Dorsolateral prefrontal cortex (tissue), 118 donors: ENCODE measurements around the gene XKR3. TPM values are rescaled to one million over a fixed set of nuclear protein-coding genes. Genes with fewer than 3 reads are reported as not detected.

Experiments
- total RNA-seq, 120 experiments: library from RNA; stranded (reverse); gene quantifications; one replicate each; pipeline versions ENCODE4 v1.2.3 to v1.2.4, GENCODE V29; 2022

The XKR3 gene
- total RNA-seq, 120 experiments from 2014 or later = not detected

Other genes starting within 250 kb of the XKR3 start
- under 1 TPM in 45 of 120 experiments, not detected in 75; 0.19 to 0.99 (median 0.33) TPM for gene CCT8L2, start 232.6 kb downstream of the XKR3 start, total RNA-seq
- gene GAB4, start 182.8 kb upstream of the XKR3 start, total RNA-seq = under 1 TPM in 2 of 120 experiments, not detected in 118; 0.17 to 0.23 TPM